CD4-positive, CD25-positive, alpha-beta regulatory T cell (primary cell): ENCODE results near the gene RASAL2. TPM values are rescaled to one million over a fixed set of nuclear protein-coding genes. Genes with fewer than 3 reads are reported as not detected.

Experiments used
- ATAC-seq, 2 donors: fragments of 150-1000 bp; cut with Tn5 transposase; one replicate each; pipeline ENCODE4 v1.10.0; 2021; ENCODE audit warnings: low read depth in 2 of 2, moderate number of reproducible peaks in 2 of 2, moderate library complexity in 1 of 2
- DNase-seq, 3 donors: peaks; one replicate each; pipeline versions ENCODE4 v3.0.0 to v3.0.0-alpha.2; 2012 to 2022; ENCODE audit warnings: mixed read lengths in 1 of 3
- H3K27ac ChIP-seq: one replicate; pipeline ENCODE4 v1.7.0; 2013; ENCODE audit warnings: mild to moderate bottlenecking, low read length; ENCODE audit not compliant: insufficient read depth, poor library complexity, severe bottlenecking
- H3K27me3 ChIP-seq: one replicate; pipeline ENCODE4 v1.7.0; 2013; ENCODE audit warnings: low read length; ENCODE audit not compliant: control insufficient read depth, insufficient read depth
- H3K36me3 ChIP-seq: one replicate; pipeline ENCODE4 v1.7.0; 2013; ENCODE audit warnings: mild to moderate bottlenecking, low read length, moderate library complexity; ENCODE audit not compliant: control insufficient read depth, insufficient read depth
- H3K4me1 ChIP-seq: 2 replicates; pipeline ENCODE4 v1.7.0; 2013; ENCODE audit warnings: mild to moderate bottlenecking, low read length; ENCODE audit not compliant: insufficient read depth, control insufficient read depth, poor library complexity, severe bottlenecking
- H3K4me3 ChIP-seq: one replicate; pipeline ENCODE4 v1.7.0; 2013; ENCODE audit warnings: low read depth, mild to moderate bottlenecking, low read length, moderate library complexity
- H3K9me3 ChIP-seq, 2 experiments: 1 replicate in 1 of 2; 2 replicates in 1 of 2; pipeline ENCODE4 v1.7.0; 2013; ENCODE audit warnings: low read length in 2 of 2, mild to moderate bottlenecking in 1 of 2, moderate library complexity in 1 of 2; ENCODE audit not compliant: control insufficient read depth in 2 of 2
- H3K27ac Mint-ChIP-seq, 3 donors: one replicate each; pipeline ENCODE4 v1.8.0; 2020 to 2022; ENCODE audit warnings: mild to moderate bottlenecking in 3 of 3, mixed read lengths in 3 of 3, moderate library complexity in 2 of 3
- H3K27me3 Mint-ChIP-seq: one replicate; pipeline ENCODE4 v1.8.0; 2022; ENCODE audit warnings: mild to moderate bottlenecking, mixed read lengths
- H3K36me3 Mint-ChIP-seq: one replicate; pipeline ENCODE4 v1.8.0; 2020; ENCODE audit warnings: mixed read lengths
- H3K4me1 Mint-ChIP-seq, 4 donors: one replicate each; pipeline ENCODE4 v1.8.0; 2020 to 2022; ENCODE audit warnings: mixed read lengths in 4 of 4, mild to moderate bottlenecking in 1 of 4
- H3K4me3 Mint-ChIP-seq, 4 donors: one replicate each; pipeline ENCODE4 v1.8.0; 2020 to 2022; ENCODE audit warnings: mild to moderate bottlenecking in 4 of 4, mixed read lengths in 4 of 4, moderate library complexity in 3 of 4
- H3K9me3 Mint-ChIP-seq, 7 donors: one replicate each; pipeline ENCODE4 v1.8.0; 2020 to 2022; ENCODE audit warnings: mixed read lengths in 7 of 7, mild to moderate bottlenecking in 3 of 7, moderate library complexity in 2 of 7
- polyA plus RNA-seq, 4 donors: library from polyadenylated mRNA; unstranded; fragments of 300-500 nt; fragmentation: Illumina TruSeq; gene quantifications; one replicate each; pipeline ENCODE4 v1.2.3, GENCODE V29; 2021
- total RNA-seq: library from RNA; stranded (reverse); gene quantifications from one replicate; pipeline ENCODE4 v1.2.3, GENCODE V29; 2022

RASAL2 gene
- total and polyA plus RNA-seq, 5 donors from 2014 or later = not detected

- no peaks in the 10 kb centered on the region for H3K36me3 ChIP-seq
- no peaks in the 10 kb centered on the region for H3K4me1 ChIP-seq
- Mint-ChIP-seq H3K4me1 (no peaks in the 10 kb centered on the region), H3K36me3 (no peaks in the 10 kb centered on the region), H3K27me3 (no peaks in the 10 kb centered on the region), H3K27ac (no peak overlapping the region), H3K4me3 (no peak overlapping the region), H3K9me3 (no peaks in the 10 kb centered on the region)
- H3K27ac ChIP-seq = no peak overlapping the region
- no peaks in the 10 kb centered on the region for H3K9me3 ChIP-seq
- H3K4me3 ChIP-seq = no peak overlapping the region
- no peak for DNase-seq
- ATAC-seq = no peak
- H3K27me3 ChIP-seq = no peaks in the 10 kb centered on the region
These were observed 184.1 kb downstream of the RASAL2 start for GRCh38 chr1:178277793-178278530.

- Mint-ChIP-seq H3K4me1 (no peaks in the 10 kb centered on the region), H3K27ac (no peak overlapping the region), H3K36me3 (no peaks in the 10 kb centered on the region), H3K9me3 (no peaks in the 10 kb centered on the region), H3K27me3 (no peaks in the 10 kb centered on the region), H3K4me3 (no peak overlapping the region)
- no peaks in the 10 kb centered on the region for H3K4me1 ChIP-seq
- DNase-seq (no peak), ATAC-seq (no peak)
- H3K4me3 ChIP-seq = no peak overlapping the region
- H3K9me3 ChIP-seq = no peaks in the 10 kb centered on the region
- no peaks in the 10 kb centered on the region for H3K36me3 ChIP-seq
- H3K27me3 ChIP-seq = no peaks in the 10 kb centered on the region
- no peak overlapping the region for H3K27ac ChIP-seq
These were observed 185.2 kb downstream of the RASAL2 start for GRCh38 chr1:178278916-178279686.

GRCh38 chr1:178282949-178283367 is 189.1 kb downstream of the RASAL2 start:
- H3K4me1 ChIP-seq = no peaks in the 10 kb centered on the region
- no peaks in the 10 kb centered on the region for H3K9me3 Mint-ChIP-seq
- no peaks in the 10 kb centered on the region for H3K36me3 Mint-ChIP-seq
- no peaks in the 10 kb centered on the region for H3K27me3 Mint-ChIP-seq
- H3K27ac ChIP-seq = no peak overlapping the region
- H3K4me1 Mint-ChIP-seq = no peaks in the 10 kb centered on the region
- no peaks in the 10 kb centered on the region for H3K9me3 ChIP-seq
- H3K4me3 ChIP-seq = no peak overlapping the region
- H3K27ac Mint-ChIP-seq = no peak overlapping the region
- H3K36me3 ChIP-seq = no peaks in the 10 kb centered on the region
- ATAC-seq = no peak
- no peak overlapping the region for H3K4me3 Mint-ChIP-seq
- H3K27me3 ChIP-seq = no peaks in the 10 kb centered on the region
- DNase-seq = no peak

- Mint-ChIP-seq H3K36me3 (no peaks in the 10 kb centered on the region), H3K4me1 (no peaks in the 10 kb centered on the region), H3K27ac (peak overlapping the region in 1 of 3 donors; percentile 35), H3K27me3 (no peaks in the 10 kb centered on the region), H3K4me3 (no peak overlapping the region), H3K9me3 (peaks cover 0 to 2% (median 0%) of the 10 kb centered on the region in 7 donors)
- H3K4me3 ChIP-seq = no peak overlapping the region
- H3K27me3 ChIP-seq = no peaks in the 10 kb centered on the region
- DNase-seq (no peak), ATAC-seq (no peak)
- no peaks in the 10 kb centered on the region for H3K4me1 ChIP-seq
- H3K36me3 ChIP-seq = no peaks in the 10 kb centered on the region
- no peak overlapping the region for H3K27ac ChIP-seq
- no peaks in the 10 kb centered on the region for H3K9me3 ChIP-seq
These were observed 189.5 kb downstream of the RASAL2 start for GRCh38 chr1:178283409-178283808.

- DNase-seq (no peak), ATAC-seq (no peak)
- Histone ChIP-seq H3K27ac (no peak overlapping the region), H3K36me3 (no peaks in the 10 kb centered on the region), H3K4me3 (no peak overlapping the region), H3K9me3 (no peaks in the 10 kb centered on the region), H3K4me1 (no peaks in the 10 kb centered on the region), H3K27me3 (no peaks in the 10 kb centered on the region)
- no peak overlapping the region for H3K27ac Mint-ChIP-seq
- H3K27me3 Mint-ChIP-seq = no peaks in the 10 kb centered on the region
- no peak overlapping the region for H3K4me3 Mint-ChIP-seq
- H3K36me3 Mint-ChIP-seq = no peaks in the 10 kb centered on the region
- H3K4me1 Mint-ChIP-seq = no peaks in the 10 kb centered on the region
- H3K9me3 Mint-ChIP-seq = peaks cover 0 to 2% (median 0%) of the 10 kb centered on the region in 7 donors
These were observed 190.2 kb downstream of the RASAL2 start for GRCh38 chr1:178284058-178284457.

GRCh38 chr1:178291166-178291565 is 197.3 kb downstream of the RASAL2 start:
- Histone ChIP-seq H3K4me1 (no peaks in the 10 kb centered on the region), H3K9me3 (no peaks in the 10 kb centered on the region), H3K27ac (no peak overlapping the region), H3K27me3 (no peaks in the 10 kb centered on the region), H3K36me3 (no peaks in the 10 kb centered on the region), H3K4me3 (no peak overlapping the region)
- Mint-ChIP-seq H3K36me3 (no peaks in the 10 kb centered on the region), H3K4me3 (no peak overlapping the region), H3K9me3 (peaks cover 0 to 6% (median 0%) of the 10 kb centered on the region in 7 donors), H3K4me1 (no peaks in the 10 kb centered on the region), H3K27me3 (peaks cover 4% of the 10 kb centered on the region), H3K27ac (no peak overlapping the region)
- ATAC-seq (no peak), DNase-seq (no peak)

- no peak for ATAC-seq
- H3K4me3 ChIP-seq = no peak overlapping the region
These were observed 200.8 kb downstream of the RASAL2 start for GRCh38 chr1:178294654-178295053.

More at GRCh38 chr1:178294654-178295053, 200.8 kb downstream of the RASAL2 start:
- no peaks in the 10 kb centered on the region for H3K27me3 ChIP-seq
- Mint-ChIP-seq H3K4me1 (no peaks in the 10 kb centered on the region), H3K4me3 (no peak overlapping the region), H3K36me3 (no peaks in the 10 kb centered on the region), H3K27ac (peak overlapping the region in 1 of 3 donors; percentile 25), H3K27me3 (peaks cover 4% of the 10 kb centered on the region), H3K9me3 (peaks cover 0 to 6% (median 0%) of the 10 kb centered on the region in 7 donors)
- no peaks in the 10 kb centered on the region for H3K4me1 ChIP-seq
- DNase-seq = no peak
- H3K27ac ChIP-seq = no peak overlapping the region
- H3K9me3 ChIP-seq = no peaks in the 10 kb centered on the region
- H3K36me3 ChIP-seq = no peaks in the 10 kb centered on the region
